ENCODE measurements around the gene DOK4. TPM values are rescaled to one million over a fixed set of nuclear protein-coding genes. Genes with fewer than 3 reads are reported as not detected.

The DOK4 gene
- total RNA-seq, 4 donors from 2014 or later: 22.8 to 33.1 (median 29.1) TPM

DNA sequence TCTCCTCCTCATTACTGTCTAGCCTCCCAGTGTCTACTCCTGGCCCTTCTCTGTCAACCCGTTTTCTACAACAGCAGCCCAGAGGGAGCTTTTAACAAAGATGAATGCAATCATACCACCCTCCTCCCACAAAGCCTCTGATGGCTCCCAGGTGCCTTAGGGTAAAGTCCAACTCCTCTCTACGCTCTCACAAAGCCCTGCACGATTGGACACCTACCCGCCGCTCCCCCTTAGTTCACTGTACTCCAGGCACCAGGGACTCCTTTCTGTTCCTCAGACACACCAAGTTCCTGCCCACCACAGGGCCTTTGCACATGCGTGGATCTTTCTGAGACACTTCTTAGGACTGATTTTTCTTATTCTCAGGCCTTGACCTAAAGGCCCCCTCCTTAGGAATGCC, 32.6 kb upstream of the DOK4 start:
- peaks cover 0 to 78% (median 0%) of the 10 kb centered on the region in 3 donors for H3K36me3 ChIP-seq

DNA sequence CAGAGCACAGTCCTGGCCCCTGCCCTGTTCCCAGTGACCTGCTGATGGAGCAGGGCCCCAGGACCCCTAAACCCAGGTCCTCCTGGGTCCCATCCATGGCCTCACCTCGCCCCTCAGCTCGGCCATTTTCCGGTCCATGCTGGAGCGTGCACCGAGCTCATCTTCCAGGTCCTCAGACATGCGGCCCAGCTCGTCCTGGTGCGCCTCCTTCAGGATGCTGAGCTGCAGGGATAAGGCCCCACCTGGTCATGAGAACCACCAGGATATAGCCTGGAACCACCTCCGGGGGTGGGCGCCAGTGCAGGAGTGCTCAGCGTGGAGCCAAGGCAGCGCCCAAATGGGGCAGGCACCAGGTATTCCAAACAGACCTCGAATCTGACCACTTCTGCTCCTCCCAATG, 32.2 kb upstream of the DOK4 start:
- TF ChIP-seq, protein P1, sequence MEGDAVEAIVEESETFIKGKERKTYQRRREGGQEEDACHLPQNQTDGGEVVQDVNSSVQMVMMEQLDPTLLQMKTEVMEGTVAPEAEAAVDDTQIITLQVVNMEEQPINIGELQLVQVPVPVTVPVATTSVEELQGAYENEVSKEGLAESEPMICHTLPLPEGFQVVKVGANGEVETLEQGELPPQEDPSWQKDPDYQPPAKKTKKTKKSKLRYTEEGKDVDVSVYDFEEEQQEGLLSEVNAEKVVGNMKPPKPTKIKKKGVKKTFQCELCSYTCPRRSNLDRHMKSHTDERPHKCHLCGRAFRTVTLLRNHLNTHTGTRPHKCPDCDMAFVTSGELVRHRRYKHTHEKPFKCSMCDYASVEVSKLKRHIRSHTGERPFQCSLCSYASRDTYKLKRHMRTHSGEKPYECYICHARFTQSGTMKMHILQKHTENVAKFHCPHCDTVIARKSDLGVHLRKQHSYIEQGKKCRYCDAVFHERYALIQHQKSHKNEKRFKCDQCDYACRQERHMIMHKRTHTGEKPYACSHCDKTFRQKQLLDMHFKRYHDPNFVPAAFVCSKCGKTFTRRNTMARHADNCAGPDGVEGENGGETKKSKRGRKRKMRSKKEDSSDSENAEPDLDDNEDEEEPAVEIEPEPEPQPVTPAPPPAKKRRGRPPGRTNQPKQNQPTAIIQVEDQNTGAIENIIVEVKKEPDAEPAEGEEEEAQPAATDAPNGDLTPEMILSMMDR (IDR thresholded peaks at IDR 0.05): no peak
- TF ChIP-seq POLR2A (IDR thresholded peaks at IDR 0.05): no peak
- TF ChIP-seq EP300 (IDR thresholded peaks at IDR 0.05): no peak
- no peaks in the 10 kb centered on the region for H3K27me3 ChIP-seq
- no peak overlapping the region for H3K27ac ChIP-seq
- H3K36me3 ChIP-seq: peaks cover 0 to 82% (median 0%) of the 10 kb centered on the region in 3 donors
- H3K4me1 ChIP-seq: peaks cover 0 to 7% (median 0%) of the 10 kb centered on the region in 4 donors
- no peak for DNase-seq (ENCODE audit: low spot score in 2 of 2)
- no peaks in the 10 kb centered on the region for H3K9me3 ChIP-seq
- 92 to 94% methylated on average over 11 to 13 of the region's 13 CpGs for WGBS, 2 donors
- no peak overlapping the region for H3K4me3 ChIP-seq

More for the DNA sequence above, 32.6 kb upstream of the DOK4 start:
- TF ChIP-seq EP300 (IDR thresholded peaks at IDR 0.05): no peak
- Histone ChIP-seq H3K9me3 (no peaks in the 10 kb centered on the region), H3K4me3 (no peak overlapping the region), H3K27me3 (no peaks in the 10 kb centered on the region), H3K27ac (no peak overlapping the region), H3K4me1 (peaks cover 0 to 7% (median 0%) of the 10 kb centered on the region in 4 donors)
- 85 to 88% methylated on average over 6 of the region's 6 CpGs for WGBS, 2 donors
- DNase-seq (ENCODE audit: low spot score in 2 of 2): no peak

DNA sequence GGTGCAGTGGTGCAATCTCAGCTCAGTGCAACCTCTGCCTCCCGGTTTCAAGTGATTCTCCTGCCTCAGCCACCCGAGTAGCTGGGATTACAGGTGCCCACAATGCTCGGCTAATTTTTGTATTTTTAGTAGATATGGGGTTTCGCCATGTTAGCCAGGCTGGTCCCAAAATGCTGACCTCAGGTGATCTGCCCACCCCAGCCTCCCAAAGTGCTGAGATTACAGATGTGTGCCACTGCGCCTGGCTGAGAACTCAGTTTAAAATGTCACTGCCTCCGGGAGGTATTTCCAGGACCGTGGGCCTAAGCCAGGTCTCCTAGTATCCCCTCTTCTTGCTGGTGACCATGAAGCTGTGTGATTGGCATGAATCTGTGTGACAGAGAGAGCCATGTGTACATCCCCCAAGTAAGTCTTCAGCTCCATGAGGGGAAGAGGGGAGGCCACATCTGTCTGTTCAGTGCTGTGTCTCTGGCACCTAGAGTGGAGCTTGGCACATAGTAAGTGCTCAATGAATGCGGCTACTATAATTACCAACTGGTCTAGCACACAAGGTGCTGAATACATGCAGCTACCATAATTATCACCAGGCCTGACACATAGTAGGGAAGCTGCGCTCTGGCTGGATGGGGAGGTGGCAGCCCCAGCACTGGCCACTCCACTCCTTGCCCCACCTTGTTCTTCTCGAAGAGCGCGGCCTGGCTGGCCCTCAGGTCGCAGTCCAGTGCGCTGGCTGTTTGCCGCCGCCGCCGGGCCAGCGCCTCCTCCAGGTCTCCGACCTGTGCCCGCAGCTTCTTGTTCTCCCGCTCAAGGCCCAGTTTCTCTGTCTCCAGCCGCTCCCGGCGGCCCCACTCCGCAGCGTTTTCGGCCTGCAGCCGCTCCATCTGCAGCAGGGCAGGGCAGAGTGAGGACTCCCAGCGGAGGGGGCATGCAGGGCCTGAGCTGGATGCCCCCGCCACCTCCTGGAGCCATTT, 31.4 kb upstream of the DOK4 start:
- DNase-seq (ENCODE audit: low spot score in 2 of 2): no peak
- TF ChIP-seq EP300 (IDR thresholded peaks at IDR 0.05): no peak
- TF ChIP-seq, protein P1 (IDR thresholded peaks at IDR 0.05): no peak
- TF ChIP-seq POLR2A (IDR thresholded peaks at IDR 0.05): no peak
- Histone ChIP-seq H3K36me3 (peaks cover 0 to 87% (median 0%) of the 10 kb centered on the region in 3 donors), H3K27me3 (no peaks in the 10 kb centered on the region), H3K27ac (no peak overlapping the region), H3K9me3 (no peaks in the 10 kb centered on the region), H3K4me3 (no peak overlapping the region), H3K4me1 (peaks cover 0 to 7% (median 0%) of the 10 kb centered on the region in 4 donors)
- WGBS, 2 donors: 92 to 93% methylated on average over 31 of the region's 31 CpGs

DNA sequence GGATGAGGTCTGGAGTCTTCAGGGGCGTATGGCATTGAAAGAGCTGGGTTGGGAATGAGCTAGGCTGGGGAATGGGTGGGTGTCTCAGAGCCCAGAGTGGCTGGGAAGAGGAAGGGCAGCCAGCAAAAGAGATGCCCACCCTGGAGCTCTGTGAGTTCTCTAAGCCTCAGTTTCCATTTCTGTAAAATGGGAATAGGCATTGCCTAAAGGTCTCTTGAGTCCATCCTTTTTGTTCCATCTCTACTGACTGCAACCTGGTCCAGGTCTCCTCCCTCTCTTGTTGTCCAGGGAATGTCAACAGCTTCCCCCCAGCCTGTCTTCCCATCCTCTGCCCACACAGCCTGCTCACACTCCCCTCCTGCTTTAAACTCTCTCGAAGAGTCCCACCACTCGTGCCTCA, 30.5 kb upstream of the DOK4 start:
- TF ChIP-seq EP300 (IDR thresholded peaks at IDR 0.05) (no peak), POLR2A (IDR thresholded peaks at IDR 0.05) (no peak)
- TF ChIP-seq, protein P1 (IDR thresholded peaks at IDR 0.05): no peak

DNA sequence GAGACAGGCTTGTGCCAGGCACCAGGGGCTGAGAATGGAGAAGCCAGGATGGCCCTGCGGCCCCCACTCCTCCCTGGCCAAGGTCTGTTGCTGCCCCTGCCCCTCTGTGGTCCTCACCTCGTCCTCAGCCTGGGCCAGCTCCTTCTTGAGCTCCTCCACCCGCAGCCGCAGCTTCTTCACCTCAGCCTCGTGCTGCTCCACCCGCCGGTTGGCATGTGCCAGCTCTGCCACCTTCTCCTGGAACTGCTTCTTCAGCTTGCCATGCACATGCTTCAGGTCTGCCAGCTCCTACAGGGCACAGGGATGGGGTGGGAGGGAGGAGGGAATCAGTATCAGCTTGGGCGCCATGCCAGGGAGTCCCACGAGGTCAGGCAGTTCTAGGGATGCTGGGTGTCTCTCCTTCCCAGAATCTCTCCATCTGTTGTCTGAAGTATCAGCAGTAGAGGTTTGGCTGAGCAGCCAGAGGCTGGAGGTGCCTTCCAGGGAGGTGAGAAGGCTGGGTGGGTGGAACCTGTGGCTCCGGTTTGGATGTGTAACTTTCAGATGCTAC, 30.0 kb upstream of the DOK4 start:
- TF ChIP-seq POLR2A (IDR thresholded peaks at IDR 0.05) (no peak), EP300 (IDR thresholded peaks at IDR 0.05) (no peak)
- TF ChIP-seq, protein P1 (IDR thresholded peaks at IDR 0.05): no peak
- 85 to 86% methylated on average over 10 of the region's 10 CpGs for WGBS, 2 donors
- DNase-seq (ENCODE audit: low spot score in 2 of 2): no peak
- Histone ChIP-seq H3K27ac (no peak overlapping the region), H3K4me3 (no peak overlapping the region), H3K36me3 (peaks cover 0 to 86% (median 0%) of the 10 kb centered on the region in 3 donors), H3K4me1 (peaks cover 0 to 7% (median 0%) of the 10 kb centered on the region in 4 donors), H3K9me3 (no peaks in the 10 kb centered on the region), H3K27me3 (no peaks in the 10 kb centered on the region)

More for the DNA sequence above, 30.5 kb upstream of the DOK4 start:
- peaks cover 0 to 87% (median 0%) of the 10 kb centered on the region in 3 donors for H3K36me3 ChIP-seq
- no peak overlapping the region for H3K27ac ChIP-seq
- DNase-seq (ENCODE audit: low spot score in 2 of 2): no peak
- no peaks in the 10 kb centered on the region for H3K27me3 ChIP-seq
- 84 to 90% methylated on average over 3 of the region's 3 CpGs for WGBS, 2 donors
- no peak overlapping the region for H3K4me3 ChIP-seq
- H3K4me1 ChIP-seq: peaks cover 0 to 7% (median 0%) of the 10 kb centered on the region in 4 donors
- no peaks in the 10 kb centered on the region for H3K9me3 ChIP-seq

Measured in tibial nerve (tissue), 4 donors.